ENCODE measurements around the gene ITGB6.

The ITGB6 gene

DNA sequence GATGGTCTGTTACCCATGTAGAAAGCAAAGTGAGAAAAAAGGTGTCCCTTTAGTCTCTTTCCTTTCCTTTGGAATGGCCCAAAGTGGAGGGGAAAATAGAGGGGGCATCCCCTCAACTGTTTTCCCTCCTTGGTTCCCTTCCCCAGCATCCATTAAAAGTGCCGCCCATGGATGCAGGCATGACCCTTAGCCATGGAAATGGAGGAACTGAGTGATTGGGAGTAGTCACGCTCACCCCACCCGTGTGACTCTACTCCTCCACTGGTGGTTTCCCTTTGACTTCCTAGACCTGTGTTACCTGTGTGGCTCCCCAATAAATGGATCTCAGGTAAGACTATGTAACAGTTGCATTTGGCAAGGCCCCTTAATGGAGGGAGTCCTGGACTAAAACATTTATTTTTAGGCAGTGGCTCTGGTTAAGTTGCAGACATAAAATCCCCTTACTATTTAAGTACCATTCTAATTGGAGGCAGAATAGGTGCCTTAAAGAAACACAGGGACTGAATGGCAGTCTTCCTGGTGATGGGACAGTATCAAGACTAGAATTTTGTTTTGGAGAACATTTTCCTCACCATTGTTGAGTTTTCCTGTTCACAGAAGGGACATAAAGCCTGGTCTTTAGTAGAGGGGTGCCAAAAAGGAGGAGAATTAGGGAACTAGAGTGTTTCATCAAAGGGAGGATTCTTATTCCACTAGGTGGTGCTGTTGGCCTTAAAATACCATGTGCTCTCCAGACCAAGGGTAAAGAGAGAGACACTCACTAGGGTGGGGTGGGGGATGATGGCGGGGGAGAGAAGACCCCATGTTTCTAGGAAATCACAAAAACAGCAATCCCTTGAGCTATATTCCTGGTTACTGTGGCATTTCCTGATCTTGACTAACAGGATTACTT lies 112.0 kb downstream of the ITGB6 start:
- no peak for DNase-seq (ENCODE audit: low spot score)

DNA sequence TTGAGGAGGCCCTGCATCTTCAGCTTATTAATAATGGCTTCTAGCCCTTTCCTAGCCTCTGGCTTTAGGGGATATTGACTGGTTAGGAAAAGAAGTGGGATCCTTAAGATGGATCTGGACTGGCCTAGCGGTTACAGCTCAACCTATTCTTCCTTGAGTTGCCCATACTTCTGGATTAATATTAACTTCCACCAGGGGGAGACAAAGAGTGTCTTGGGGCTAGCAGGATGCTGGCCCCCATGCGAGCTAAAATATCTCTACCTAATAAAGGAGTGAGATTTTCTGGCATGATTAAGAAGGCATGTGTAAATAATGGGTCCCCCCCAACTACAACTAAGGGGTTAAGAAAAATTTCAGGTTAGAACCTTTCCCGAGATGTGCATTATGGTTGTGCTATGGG lies 114.4 kb downstream of the ITGB6 start:
- DNase-seq (ENCODE audit: low spot score), result no peak

DNA sequence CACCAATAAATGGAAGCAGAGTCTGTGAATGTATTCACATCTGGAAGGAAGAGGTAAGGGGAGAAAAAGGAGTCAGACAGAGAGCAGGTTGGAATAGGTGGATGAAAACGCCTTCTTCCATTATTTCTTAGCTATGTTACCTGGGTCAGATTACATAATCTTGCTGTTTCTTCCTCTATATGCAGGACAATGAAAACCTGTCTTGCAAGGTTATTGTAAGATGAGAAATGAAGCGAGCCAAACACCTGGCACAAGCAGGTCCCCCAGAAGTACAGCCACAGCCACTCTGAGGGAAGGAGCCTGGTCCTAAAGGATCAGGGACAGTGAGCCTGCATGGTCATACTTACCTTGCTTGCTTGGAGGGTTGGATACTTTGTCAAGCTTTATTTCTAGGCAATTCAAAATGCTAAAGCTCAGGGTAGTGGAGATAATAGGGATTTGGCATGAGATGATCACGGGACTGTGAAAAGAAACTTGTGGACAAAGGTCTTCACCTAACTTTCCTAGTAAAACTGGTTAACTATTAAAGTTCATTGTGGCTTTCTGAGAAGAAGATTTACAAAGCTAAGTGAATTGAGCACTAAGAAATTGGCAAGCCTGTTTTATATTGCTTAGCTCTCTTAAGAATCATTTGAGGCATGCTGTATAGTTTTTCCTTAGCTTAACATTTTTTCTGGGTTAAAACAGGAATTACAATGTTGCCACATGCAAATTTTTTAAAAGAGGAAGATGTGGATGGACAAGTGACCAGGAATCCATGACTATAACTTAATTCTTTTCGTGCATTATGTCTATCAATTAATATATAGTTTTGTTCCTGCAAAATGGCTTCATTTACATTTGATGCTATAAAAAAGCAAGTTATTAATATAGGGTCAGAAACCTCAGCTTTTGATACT lies 121.9 kb downstream of the ITGB6 start:
- no peak for DNase-seq (ENCODE audit: low spot score)

GRCh38 chr2:160076914-160077313 lies 123.2 kb downstream of the ITGB6 start:
- no peak for DNase-seq (ENCODE audit: low spot score)

DNA sequence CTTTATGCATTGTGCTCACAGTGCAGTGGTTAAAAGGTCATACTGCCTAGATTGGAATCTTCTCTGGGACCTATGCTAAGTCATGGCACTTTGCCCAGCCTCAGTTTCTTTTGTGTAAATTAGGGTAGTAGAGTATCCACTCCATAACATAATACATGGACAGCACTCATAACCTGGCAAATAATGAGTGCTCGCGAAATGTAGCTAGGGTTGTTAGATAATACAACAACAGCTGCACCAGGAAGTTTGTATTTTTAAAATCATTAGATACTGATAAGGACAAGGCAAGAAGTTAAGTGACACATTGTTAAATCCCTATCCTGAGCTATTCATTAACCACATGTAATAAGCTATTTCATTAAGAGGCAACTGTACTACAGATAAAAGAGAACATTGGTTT lies 123.8 kb downstream of the ITGB6 start:
- no peak for DNase-seq (ENCODE audit: low spot score)

DNA sequence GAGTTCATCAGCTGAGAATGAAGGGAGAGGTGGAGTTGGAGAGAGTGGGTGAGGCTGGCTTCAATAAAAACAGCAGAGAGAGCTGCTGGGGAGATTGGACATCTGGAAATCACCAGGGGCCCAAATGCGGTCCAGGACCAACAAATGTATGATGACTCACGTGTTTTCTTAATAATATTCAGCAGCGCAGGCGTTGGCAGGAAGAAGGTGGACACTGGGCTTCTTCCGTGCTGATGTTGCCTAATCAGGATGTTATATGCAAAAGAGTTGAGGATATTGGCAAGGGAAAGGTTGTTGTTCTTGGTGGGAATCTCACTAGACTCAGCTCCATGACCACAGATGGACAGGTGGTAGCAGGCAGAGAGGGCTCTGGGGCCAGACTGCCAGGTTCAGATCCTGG lies 124.9 kb downstream of the ITGB6 start:
- peak; percentile 57 for DNase-seq (ENCODE audit: low spot score)

DNA sequence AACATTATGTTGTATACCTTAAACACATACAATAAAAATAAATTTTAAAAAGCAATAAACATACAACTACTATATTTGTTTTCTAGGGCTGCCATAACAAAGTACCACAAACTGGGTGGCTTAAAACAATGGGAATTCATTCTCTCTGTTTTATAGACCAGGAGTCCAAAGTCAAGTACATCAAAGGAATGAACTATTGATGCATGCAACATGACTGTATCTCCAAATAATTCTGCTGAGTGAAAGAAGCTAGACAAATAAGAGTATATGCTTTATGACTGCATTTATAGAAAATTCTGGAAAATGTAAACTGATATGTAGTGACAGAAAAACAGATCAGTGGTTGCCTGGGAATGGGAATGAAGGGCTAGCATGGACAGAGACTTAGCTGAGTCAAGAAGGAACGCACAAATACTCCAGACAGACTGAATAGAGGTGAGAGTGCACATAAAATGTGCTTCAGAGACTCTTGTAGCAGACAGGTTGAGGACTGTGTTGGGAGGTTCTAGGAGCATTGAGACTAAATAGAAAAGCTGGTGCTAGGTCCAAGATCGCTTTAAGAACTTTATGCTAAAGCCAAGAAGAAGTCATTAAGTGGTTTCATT lies 126.7 kb downstream of the ITGB6 start:
- DNase-seq (ENCODE audit: low spot score), result no peak

GRCh38 chr2:160068906-160069305 lies 131.2 kb downstream of the ITGB6 start:
- DNase-seq (ENCODE audit: low spot score), result no peak

GRCh38 chr2:160064916-160065315 lies 135.2 kb downstream of the ITGB6 start:
- no peak for DNase-seq (ENCODE audit: low spot score)

GRCh38 chr2:160063879-160064612 lies 136.0 kb downstream of the ITGB6 start:
- DNase-seq (ENCODE audit: low spot score), result no peak

DNA sequence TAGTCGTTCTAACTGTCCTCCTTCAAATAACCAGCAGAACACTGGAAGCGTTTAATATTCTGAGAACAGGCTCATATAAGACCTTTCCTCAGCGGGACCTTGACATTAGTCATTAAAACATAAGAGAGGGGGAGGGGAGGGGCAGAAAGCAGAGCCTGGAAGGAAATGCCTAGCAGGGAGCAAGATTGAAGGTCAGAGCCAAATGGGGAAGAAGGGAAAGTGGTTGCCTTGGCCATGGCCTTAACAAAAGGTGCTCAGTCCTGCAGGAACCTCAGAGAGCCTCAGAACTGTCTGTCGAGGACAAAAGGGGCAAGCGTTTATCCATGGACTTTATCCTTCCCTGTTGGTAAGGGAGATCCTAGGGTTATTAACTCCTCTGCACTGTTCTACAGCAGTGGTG lies 136.8 kb downstream of the ITGB6 start:
- DNase-seq (ENCODE audit: low spot score), result no peak

GRCh38 chr2:160062292-160063005 lies 137.6 kb downstream of the ITGB6 start, which contains the start of gene PLA2R1:
PLA2R1 (minus strand) TSS chr2:160062615; CDS start chr2:160062403, 212 bp downstream.
- peak; percentile 55 for DNase-seq (ENCODE audit: low spot score)

DNA sequence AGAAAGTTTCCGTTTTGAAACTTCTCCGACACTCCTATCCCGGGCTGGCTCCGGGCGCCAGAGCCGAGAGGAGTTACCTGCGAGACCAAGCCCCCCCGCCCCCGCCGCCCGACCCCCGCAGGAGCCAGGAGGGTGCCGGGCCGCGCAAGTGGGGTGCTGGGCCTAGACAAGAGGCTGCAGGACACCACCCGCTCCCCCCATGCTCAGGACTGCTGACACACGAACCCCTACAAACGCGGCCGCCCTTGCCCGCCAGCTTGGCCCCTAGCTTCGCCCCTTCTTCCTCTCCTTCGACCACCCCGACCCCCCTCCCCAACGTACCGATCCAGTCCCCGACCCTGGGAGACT lies 138.2 kb downstream of the ITGB6 start:
- no peak for DNase-seq (ENCODE audit: low spot score)

DNA sequence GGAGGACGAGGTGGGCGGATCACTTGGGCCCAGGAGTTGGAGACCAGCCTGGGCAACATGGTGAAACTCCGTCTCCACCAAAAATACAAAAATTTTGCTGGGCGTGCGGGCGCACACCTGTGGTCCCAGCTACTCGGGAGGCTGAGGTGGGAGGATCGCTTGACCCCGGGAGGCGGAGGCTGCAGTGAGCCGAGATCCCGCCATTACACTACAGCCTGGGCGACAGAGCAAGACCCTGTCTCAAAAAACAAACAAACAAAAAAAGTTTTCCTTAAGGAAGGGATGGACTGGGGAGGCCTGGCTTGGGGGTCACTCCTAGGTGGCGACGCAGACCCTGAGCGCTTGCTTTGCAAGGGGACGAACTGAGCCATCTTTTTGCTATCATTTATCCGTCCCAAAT lies 138.5 kb downstream of the ITGB6 start:
- no peak for DNase-seq (ENCODE audit: low spot score)

GRCh38 chr2:160060297-160060696 lies 139.8 kb downstream of the ITGB6 start:
- DNase-seq (ENCODE audit: low spot score), result no peak

- DNase-seq (ENCODE audit: low spot score), result no peak
Observed at GRCh38 chr2:160057356-160057755, 142.7 kb downstream of the ITGB6 start.

- DNase-seq (ENCODE audit: low spot score), result no peak
Observed at GRCh38 chr2:160055726-160056108, 144.4 kb downstream of the ITGB6 start.

DNA sequence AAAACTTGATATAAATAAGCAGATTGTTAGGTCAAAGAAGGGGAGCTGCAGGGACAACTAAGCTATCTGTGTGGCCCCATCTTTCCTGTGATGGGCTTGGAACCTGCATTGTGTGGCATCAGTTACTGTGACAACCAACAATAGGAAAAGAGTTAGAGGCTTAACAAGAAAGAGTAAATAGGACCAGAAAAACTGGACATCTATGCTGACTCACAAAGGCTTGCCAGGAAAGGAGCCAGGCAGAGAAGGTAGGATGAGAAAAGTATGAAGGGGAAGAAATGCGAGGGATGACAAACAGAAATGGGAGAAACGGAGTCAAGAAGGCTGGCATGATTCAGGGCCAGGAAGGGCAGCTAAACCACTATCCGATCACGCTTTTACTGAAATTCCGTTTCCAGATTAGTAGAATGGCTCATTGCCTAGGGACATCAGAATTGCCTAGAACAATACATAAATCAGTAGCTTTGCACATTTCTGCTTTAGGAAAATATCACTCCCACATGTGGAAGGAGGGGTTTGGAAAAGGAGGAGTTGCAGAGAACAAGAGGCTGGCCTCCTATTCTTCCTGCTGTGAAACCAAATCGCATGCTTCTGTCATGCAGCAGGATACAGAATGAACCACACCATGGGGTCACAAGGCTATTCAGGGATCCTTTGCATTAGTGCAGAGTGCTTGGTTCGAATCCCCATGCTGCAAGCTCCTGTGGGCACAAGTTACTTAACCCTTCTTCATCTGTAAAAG lies 144.9 kb downstream of the ITGB6 start:
- no peak for DNase-seq (ENCODE audit: low spot score)

- no peak for DNase-seq (ENCODE audit: low spot score)
Observed at GRCh38 chr2:160053946-160054345, 146.1 kb downstream of the ITGB6 start.

DNA sequence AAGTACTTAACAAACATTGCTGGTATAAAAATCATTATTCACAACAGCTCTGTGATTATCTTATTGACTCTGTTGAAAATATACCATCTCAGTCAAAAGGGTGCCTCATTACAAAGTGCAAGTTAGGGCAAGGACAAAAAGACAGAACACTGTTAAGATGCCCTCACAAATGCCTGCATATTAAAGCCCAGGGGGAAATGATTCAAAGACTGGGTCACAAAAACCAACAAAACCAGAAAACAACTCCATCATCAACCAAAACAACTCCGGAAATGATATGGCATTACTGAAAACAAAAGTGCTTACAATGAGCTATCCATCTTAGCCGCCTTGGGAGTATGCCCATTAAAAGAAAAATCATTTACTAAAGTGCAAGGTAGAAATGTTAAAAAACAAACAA lies 147.5 kb downstream of the ITGB6 start:
- no peak for DNase-seq (ENCODE audit: low spot score)

DNA sequence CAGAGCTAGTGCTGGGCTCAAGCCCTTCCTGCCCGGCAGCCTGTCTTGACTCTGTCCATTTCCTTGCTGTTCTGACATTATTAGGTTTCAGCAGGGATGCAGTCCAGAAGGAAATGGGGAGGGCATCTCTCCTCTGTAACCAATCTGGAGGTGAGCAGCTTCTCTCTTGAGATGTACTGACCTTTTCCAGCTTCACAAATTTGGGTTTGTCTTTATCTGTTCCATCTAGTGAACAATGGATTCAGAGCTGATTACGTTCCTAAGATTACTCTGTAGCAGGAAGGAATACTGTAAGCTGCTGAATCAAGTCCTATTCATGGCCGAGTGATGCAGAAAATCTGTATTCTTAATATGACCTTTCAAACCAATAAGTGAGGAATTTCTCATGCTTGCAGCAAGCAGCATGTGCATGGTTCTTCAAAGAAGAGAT lies 148.7 kb downstream of the ITGB6 start:
- no peak for DNase-seq (ENCODE audit: low spot score)

Data from hepatic stellate cell (primary cell).